Fibroblast of upper back skin (primary cell): Measurements from ENCODE around the gene CCSER1.
"Not testable (repeated sequence)": the region's sequence is repeated elsewhere in the genome, so short reads cannot be mapped to it uniquely, and the experiment has no call there.

ENCODE experiments used
- DNase-seq: peaks from one replicate; pipeline ENCODE4 v3.0.0-alpha.2; 2013

CCSER1 gene

GRCh38 chr4:90457817-90458216, 330.6 kb downstream of the CCSER1 start:
- DNase-seq: no peak

- DNase-seq: no peak
These were observed 331.4 kb downstream of the CCSER1 start for GRCh38 chr4:90458576-90458975.

GRCh38 chr4:90474484-90474883, 347.3 kb downstream of the CCSER1 start:
- no peak for DNase-seq

- DNase-seq: no peak
These were observed 348.8 kb downstream of the CCSER1 start for GRCh38 chr4:90476019-90476418.

- no peak for DNase-seq
These were observed 349.4 kb downstream of the CCSER1 start for GRCh38 chr4:90476586-90476985.

- DNase-seq: not testable (repeated sequence)
These were observed 357.7 kb downstream of the CCSER1 start for GRCh38 chr4:90484894-90485293.

- no peak for DNase-seq
These were observed 359.2 kb downstream of the CCSER1 start for GRCh38 chr4:90486346-90486745.

- no peak for DNase-seq
These were observed 368.0 kb downstream of the CCSER1 start for GRCh38 chr4:90495211-90495610.

- DNase-seq: no peak
These were observed 368.7 kb downstream of the CCSER1 start for GRCh38 chr4:90495936-90496335.

GRCh38 chr4:90498175-90498574, 371.0 kb downstream of the CCSER1 start:
- no peak for DNase-seq

GRCh38 chr4:90503677-90504076, 376.5 kb downstream of the CCSER1 start:
- DNase-seq: no peak

GRCh38 chr4:90515191-90515590, 388.0 kb downstream of the CCSER1 start:
- no peak for DNase-seq

GRCh38 chr4:90528551-90528950, 401.4 kb downstream of the CCSER1 start:
- no peak for DNase-seq

GRCh38 chr4:90536408-90536807, 409.2 kb downstream of the CCSER1 start:
- DNase-seq: no peak

GRCh38 chr4:90537491-90537890, 410.3 kb downstream of the CCSER1 start:
- DNase-seq: no peak

GRCh38 chr4:90540536-90540935, 413.3 kb downstream of the CCSER1 start:
- no peak for DNase-seq

- no peak for DNase-seq
These were observed 415.0 kb downstream of the CCSER1 start for GRCh38 chr4:90542216-90542615.

GRCh38 chr4:90543419-90544170, 416.4 kb downstream of the CCSER1 start:
- no peak for DNase-seq

GRCh38 chr4:90544532-90545045, 417.4 kb downstream of the CCSER1 start:
- no peak for DNase-seq

GRCh38 chr4:90545380-90545779, 418.2 kb downstream of the CCSER1 start:
- no peak for DNase-seq

- DNase-seq: no peak
These were observed 418.9 kb downstream of the CCSER1 start for GRCh38 chr4:90546114-90546513.

GRCh38 chr4:90570615-90571014, 443.4 kb downstream of the CCSER1 start:
- DNase-seq: no peak

- DNase-seq: no peak
These were observed 445.8 kb downstream of the CCSER1 start for GRCh38 chr4:90572996-90573395.

GRCh38 chr4:90575371-90575770, 448.2 kb downstream of the CCSER1 start:
- no peak for DNase-seq

- no peak for DNase-seq
These were observed 453.1 kb downstream of the CCSER1 start for GRCh38 chr4:90580326-90580725.
